SK-N-SH (cell line): Measurements from ENCODE around the gene ACACA. TPM values are rescaled to one million over a fixed set of nuclear protein-coding genes. Genes with fewer than 3 reads are reported as not detected.

Experiments used
- CTCF ChIA-PET: fragments of 300-600, 350-600 bp; formaldehyde crosslinking; extraction: SDS; loops from one replicate; lab custom pipeline; 2021; lab: Yijun Ruan, JAX
- POLR2A ChIA-PET: fragments of 350-600 bp; sonication (Branson Sonifier 250); formaldehyde crosslinking; extraction: SDS; loops from one replicate; lab custom pipeline; 2020; ENCODE audit warnings: antibody characterized with exemption, inconsistent platforms; lab: Yijun Ruan, JAX
- DNase-seq: peaks from one replicate; pipeline ENCODE4 v3.0.0; 2012
- H2AFZ ChIP-seq: fragments of 200-600 bp; sonication (generic); 2 replicates; pipeline ENCODE4 v1.8.1; 2016; ENCODE audit warnings: antibody characterized with exemption, mild to moderate bottlenecking, low read depth
- H3F3A ChIP-seq: fragments of 200-600 bp; sonication (generic); replicated peaks from 2 replicates; pipeline ENCODE3; 2016; ENCODE audit warnings: antibody characterized with exemption, mild to moderate bottlenecking; ENCODE audit not compliant: insufficient read depth
- H3K27ac ChIP-seq, 2 experiments: fragments of 200-500 bp in 1 of 2; fragments of 200-600 bp in 1 of 2; sonication (Bioruptor generic) in 1 of 2; sonication (generic), shearing (Covaris generic) in 1 of 2; 2 replicates each; pipeline versions ENCODE4 v1.5.1 to v1.6.1; 2014 to 2016; ENCODE audit warnings: low read depth in 2 of 2, inconsistent platforms in 1 of 2, low read length in 1 of 2, mild to moderate bottlenecking in 1 of 2, mixed read lengths in 1 of 2
- H3K27me3 ChIP-seq: fragments of 200-600 bp; sonication (generic), shearing (Covaris generic); 2 replicates; pipeline ENCODE4 v1.6.1; 2016; ENCODE audit warnings: mixed run types; ENCODE audit not compliant: insufficient read depth
- H3K36me3 ChIP-seq, 2 experiments: fragments of 200-500 bp in 1 of 2; fragments of 200-600 bp in 1 of 2; sonication (Bioruptor generic) in 1 of 2; sonication (generic) in 1 of 2; replicated peaks in 1 of 2; 2 replicates each; pipeline versions ENCODE3 to v1.5.1; 2014 to 2016; ENCODE audit warnings: low read length in 1 of 2, mild to moderate bottlenecking in 1 of 2; ENCODE audit not compliant: insufficient read depth in 2 of 2, control insufficient read depth in 1 of 2
- H3K4me1 ChIP-seq, 2 experiments: fragments of 200-500 bp in 1 of 2; fragments of 200-600 bp in 1 of 2; sonication (Bioruptor generic) in 1 of 2; sonication (generic), shearing (Covaris generic) in 1 of 2; 2 replicates each; pipeline versions ENCODE4 v1.5.1 to v1.6.1; 2014 to 2016; ENCODE audit warnings: low read depth in 1 of 2, low read length in 1 of 2, mixed run types in 1 of 2; ENCODE audit not compliant: insufficient read depth in 2 of 2, control insufficient read depth in 1 of 2
- H3K4me2 ChIP-seq: fragments of 200-600 bp; sonication (generic), shearing (Covaris generic); 2 replicates; pipeline ENCODE4 v1.6.1; 2017; ENCODE audit warnings: mixed run types
- H3K4me3 ChIP-seq, 2 experiments: fragments of 200-500 bp in 1 of 2; fragments of 200-600 bp in 1 of 2; sonication (Bioruptor generic) in 1 of 2; sonication (generic), shearing (Covaris generic) in 1 of 2; 2 replicates each; pipeline versions ENCODE4 v1.5.1 to v1.8.1; 2014 to 2016; ENCODE audit warnings: low read depth in 2 of 2, inconsistent platforms in 1 of 2, low read length in 1 of 2, mild to moderate bottlenecking in 1 of 2, mixed read lengths in 1 of 2, moderate library complexity in 1 of 2
- H3K79me2 ChIP-seq: fragments of 200-600 bp; sonication (generic); 2 replicates; pipeline ENCODE4 v1.8.1; 2017; ENCODE audit warnings: mild to moderate bottlenecking; ENCODE audit not compliant: insufficient read depth
- H3K9ac ChIP-seq: fragments of 200-600 bp; sonication (generic); 2 replicates; pipeline ENCODE4 v1.6.1; 2017; ENCODE audit warnings: mixed run types
- H3K9me2 ChIP-seq: fragments of 200-600 bp; sonication (generic); 2 replicates; pipeline ENCODE4 v1.6.1; 2017; ENCODE audit warnings: mixed run types
- H3K9me3 ChIP-seq: fragments of 200-600 bp; sonication (generic); 2 replicates; pipeline ENCODE4 v1.6.1; 2017; ENCODE audit warnings: mixed run types, mild to moderate bottlenecking, moderate library complexity
- H4K20me1 ChIP-seq: fragments of 200-600 bp; sonication (generic); 2 replicates; pipeline ENCODE4 v1.6.1; 2017; ENCODE audit warnings: mild to moderate bottlenecking, mixed run types; ENCODE audit not compliant: insufficient read depth
- CHD2 ChIP-seq: fragments of 150-350 bp; IDR thresholded peaks from 2 replicates; pipeline ENCODE4 v1.6.1; 2018; ENCODE audit warnings: low read length; ENCODE audit not compliant: partially characterized antibody
- ELF1 ChIP-seq: IDR thresholded peaks from 2 replicates; pipeline ENCODE4 v1.4.0; 2012
- EP300 ChIP-seq, 2 experiments: IDR thresholded peaks; 2 replicates each; pipeline versions ENCODE4 v1.4.0 to v1.6.1; 2012; ENCODE audit warnings: borderline replicate concordance in 1 of 2, low read depth in 1 of 2, low read length in 1 of 2
- EZH2phosphoT487 ChIP-seq: fragments of 200-600 bp; sonication (generic); IDR thresholded peaks from 2 replicates; pipeline ENCODE4 v1.6.1; 2017; ENCODE audit warnings: low read depth, mixed run types, mild to moderate bottlenecking, antibody characterized with exemption, moderate library complexity, borderline replicate concordance
- FOSL2 ChIP-seq: IDR thresholded peaks from 2 replicates; pipeline ENCODE4 v1.4.0; 2012; ENCODE audit warnings: low read depth, mild to moderate bottlenecking, moderate library complexity, borderline replicate concordance
- GABPA ChIP-seq: IDR thresholded peaks from 2 replicates; pipeline ENCODE4 v1.4.0; 2012; ENCODE audit warnings: low read depth, mild to moderate bottlenecking
- MXI1 ChIP-seq: IDR thresholded peaks from 2 replicates; pipeline ENCODE4 v1.6.1; 2012; ENCODE audit warnings: mild to moderate bottlenecking, low read depth, low read length, improper control_type of control experiment
- NRF1 ChIP-seq: IDR thresholded peaks from 2 replicates; pipeline ENCODE4 v1.6.1; 2012; ENCODE audit warnings: low read depth, mild to moderate bottlenecking, low read length
- RAD21 ChIP-seq: IDR thresholded peaks from 2 replicates; pipeline ENCODE4 v1.6.1; 2012; ENCODE audit warnings: mild to moderate bottlenecking, low read length
- RXRA ChIP-seq: IDR thresholded peaks from 2 replicates; pipeline ENCODE4 v1.4.0; 2012; ENCODE audit warnings: low read depth, mild to moderate bottlenecking, borderline replicate concordance
- WGBS: methylation state at CpG from one replicate; pipeline ENCODE4 v1.1.6; 2017; ENCODE audit warnings: low lambda C conversion rate; 5-methylcytosine and 5-hydroxymethylcytosine counted together
- polyA plus RNA-seq, 3 experiments: library from polyadenylated mRNA; depleted of rRNA; stranded (reverse); fragments of >200 nt; gene quantifications; 2 replicates each; pipeline ENCODE4 v1.2.3, GENCODE V29; 2012
- TF ChIP-seq, protein P1 (sequence below): IDR thresholded peaks from 2 replicates; pipeline ENCODE4 v1.4.0; 2012; ENCODE audit warnings: low read depth, borderline replicate concordance
- TF ChIP-seq, protein P2 (sequence below): fragments of 150-350 bp; IDR thresholded peaks from 2 replicates; pipeline ENCODE4 v1.6.1; 2017; ENCODE audit warnings: antibody characterized with exemption, low read length, low read depth, borderline replicate concordance
- TF ChIP-seq, protein P3 (sequence below): IDR thresholded peaks from 2 replicates; pipeline ENCODE4; 2012
- TF ChIP-seq, protein P4 (sequence below): IDR thresholded peaks from 2 replicates; pipeline ENCODE4 v1.4.0; 2012; ENCODE audit warnings: low read depth

ACACA gene
- polyA plus RNA-seq, 1 of the 3 experiments (the other 2 are of a cell fraction) = 27.2 TPM

DNA sequence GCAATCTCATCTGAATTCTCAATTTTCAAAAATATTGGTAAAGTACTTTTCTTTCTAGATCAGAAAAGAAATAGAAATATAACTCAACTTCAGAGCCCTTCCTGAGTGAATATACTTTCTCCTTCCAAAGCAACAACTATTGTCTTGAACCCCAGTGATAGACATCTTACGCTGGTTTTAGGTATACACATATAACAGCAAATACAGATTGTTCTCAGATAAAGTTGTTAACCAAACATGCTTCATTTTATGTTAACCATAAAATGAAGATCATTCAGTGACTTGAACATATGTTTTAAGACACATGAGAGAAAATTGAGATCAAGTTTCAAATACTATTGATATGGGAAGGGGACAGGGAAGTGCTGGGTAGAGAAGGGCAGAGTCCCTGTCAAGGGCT is 84.5 kb downstream of the ACACA start (continued):
- no peak for TF ChIP-seq EZH2phosphoT487
- TF ChIP-seq, protein P1, sequence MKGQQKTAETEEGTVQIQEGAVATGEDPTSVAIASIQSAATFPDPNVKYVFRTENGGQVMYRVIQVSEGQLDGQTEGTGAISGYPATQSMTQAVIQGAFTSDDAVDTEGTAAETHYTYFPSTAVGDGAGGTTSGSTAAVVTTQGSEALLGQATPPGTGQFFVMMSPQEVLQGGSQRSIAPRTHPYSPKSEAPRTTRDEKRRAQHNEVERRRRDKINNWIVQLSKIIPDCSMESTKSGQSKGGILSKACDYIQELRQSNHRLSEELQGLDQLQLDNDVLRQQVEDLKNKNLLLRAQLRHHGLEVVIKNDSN = no peak
- TF ChIP-seq, protein P2, sequence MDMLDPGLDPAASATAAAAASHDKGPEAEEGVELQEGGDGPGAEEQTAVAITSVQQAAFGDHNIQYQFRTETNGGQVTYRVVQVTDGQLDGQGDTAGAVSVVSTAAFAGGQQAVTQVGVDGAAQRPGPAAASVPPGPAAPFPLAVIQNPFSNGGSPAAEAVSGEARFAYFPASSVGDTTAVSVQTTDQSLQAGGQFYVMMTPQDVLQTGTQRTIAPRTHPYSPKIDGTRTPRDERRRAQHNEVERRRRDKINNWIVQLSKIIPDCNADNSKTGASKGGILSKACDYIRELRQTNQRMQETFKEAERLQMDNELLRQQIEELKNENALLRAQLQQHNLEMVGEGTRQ = no peak

DNA sequence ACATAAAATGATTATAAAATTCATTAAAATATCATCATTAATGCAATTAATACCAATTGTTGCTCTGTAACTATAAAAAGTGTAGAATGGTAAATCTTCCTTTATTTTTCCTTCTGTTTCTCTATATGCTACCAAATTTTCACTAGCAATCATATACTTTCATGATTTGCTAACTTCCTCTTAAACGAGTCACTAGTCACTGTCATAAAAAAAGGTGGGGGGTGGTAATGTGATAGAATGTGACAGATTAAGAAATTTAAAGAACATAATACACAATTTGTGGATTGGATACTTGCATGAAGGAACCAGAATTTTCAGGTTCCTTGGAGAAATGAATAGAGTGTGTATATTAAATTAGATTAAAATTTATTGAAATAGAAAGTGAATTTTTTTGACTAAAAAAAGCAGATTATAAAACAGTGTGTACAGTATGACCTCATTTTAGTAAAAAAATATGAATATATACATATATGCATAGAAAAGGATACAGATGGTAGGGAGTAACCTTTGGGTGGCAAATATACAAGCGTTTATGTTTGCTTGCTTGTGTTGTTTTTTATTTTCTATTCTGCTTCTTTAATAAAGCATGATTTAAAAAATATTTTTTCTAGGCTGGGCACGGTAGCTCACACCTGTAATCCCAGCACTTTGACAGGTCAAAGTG is 87.6 kb downstream of the ACACA start:
- no peaks in the 10 kb centered on the region for H3K27me3 ChIP-seq
- no peak overlapping the region for H3K9ac ChIP-seq
- H2AFZ ChIP-seq = no peak overlapping the region
- 87% methylated on average over 3 of the region's 3 CpGs for WGBS
- no peaks in the 10 kb centered on the region for H4K20me1 ChIP-seq
- no peak for TF ChIP-seq MXI1
- TF ChIP-seq, protein P3, sequence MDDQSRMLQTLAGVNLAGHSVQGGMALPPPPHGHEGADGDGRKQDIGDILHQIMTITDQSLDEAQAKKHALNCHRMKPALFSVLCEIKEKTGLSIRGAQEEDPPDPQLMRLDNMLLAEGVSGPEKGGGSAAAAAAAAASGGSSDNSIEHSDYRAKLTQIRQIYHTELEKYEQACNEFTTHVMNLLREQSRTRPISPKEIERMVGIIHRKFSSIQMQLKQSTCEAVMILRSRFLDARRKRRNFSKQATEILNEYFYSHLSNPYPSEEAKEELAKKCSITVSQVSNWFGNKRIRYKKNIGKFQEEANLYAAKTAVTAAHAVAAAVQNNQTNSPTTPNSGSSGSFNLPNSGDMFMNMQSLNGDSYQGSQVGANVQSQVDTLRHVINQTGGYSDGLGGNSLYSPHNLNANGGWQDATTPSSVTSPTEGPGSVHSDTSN = 0 out of 2 replicates have a peak, but pooled peaks have one; percentile 13
- TF ChIP-seq NRF1 = no peak
- POLR2A ChIA-PET = no interaction called here
- no peaks in the 10 kb centered on the region for H3K4me1 ChIP-seq
- H3K79me2 ChIP-seq = peaks cover 3% of the 10 kb centered on the region
- H3K36me3 ChIP-seq = peaks cover 0 to 6% of the 10 kb centered on the region in 2 experiments
- H3K4me2 ChIP-seq = no peak overlapping the region
- no peak for DNase-seq
- H3F3A ChIP-seq = peaks cover 4% of the 10 kb centered on the region
- CTCF ChIA-PET = no interaction called here
- H3K27ac ChIP-seq = no peak overlapping the region
- no peaks in the 10 kb centered on the region for H3K9me3 ChIP-seq
- no peaks in the 10 kb centered on the region for H3K9me2 ChIP-seq
- H3K4me3 ChIP-seq = no peak overlapping the region

DNA sequence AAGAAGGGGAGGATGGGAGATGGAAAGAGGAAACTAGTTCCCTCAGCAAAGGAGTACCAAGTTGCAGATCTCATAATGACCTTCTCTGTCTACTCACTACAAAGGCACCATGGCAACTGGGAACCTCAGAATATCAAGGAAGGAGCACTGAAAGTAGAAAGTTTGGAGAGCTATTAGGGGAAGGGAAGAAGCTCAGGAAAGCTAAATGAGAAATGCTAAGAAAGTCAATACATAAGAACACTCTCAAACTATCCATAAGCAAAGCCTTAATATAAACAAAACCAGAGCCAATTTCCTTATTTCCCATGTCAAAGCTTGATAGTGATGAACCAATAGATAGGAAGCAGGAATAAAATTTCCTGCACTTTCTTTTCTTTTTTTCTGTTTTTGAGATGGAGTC is 88.8 kb downstream of the ACACA start:
- Histone ChIP-seq H3K79me2 (peaks cover 3% of the 10 kb centered on the region), H3K4me2 (no peak overlapping the region)

More for the DNA sequence above, 88.8 kb downstream of the ACACA start:
- ChIA-PET CTCF (no interaction called here), POLR2A (no interaction called here)
- no peak overlapping the region for H2AFZ ChIP-seq
- H3K4me1 ChIP-seq = no peaks in the 10 kb centered on the region
- TF ChIP-seq EP300 (IDR thresholded peaks at IDR 0.05; ENCODE audit: borderline replicate concordance in 1 of 2, low read depth in 1 of 2, low read length in 1 of 2) (no peak), GABPA (no peak), EZH2phosphoT487 (no peak), CHD2 (no peak), RAD21 (no peak), FOSL2 (no peak), ELF1 (no peak), RXRA (no peak)
- TF ChIP-seq, protein P1 = no peak
- TF ChIP-seq, protein P4, sequence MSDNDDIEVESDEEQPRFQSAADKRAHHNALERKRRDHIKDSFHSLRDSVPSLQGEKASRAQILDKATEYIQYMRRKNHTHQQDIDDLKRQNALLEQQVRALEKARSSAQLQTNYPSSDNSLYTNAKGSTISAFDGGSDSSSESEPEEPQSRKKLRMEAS = no peak
- H3K36me3 ChIP-seq = peaks cover 0 to 6% of the 10 kb centered on the region in 2 experiments
- no peaks in the 10 kb centered on the region for H3K27me3 ChIP-seq
- H3K9me2 ChIP-seq = no peaks in the 10 kb centered on the region
- no peak for DNase-seq
- no peak overlapping the region for H3K4me3 ChIP-seq
- no peak overlapping the region for H3K27ac ChIP-seq
- peaks cover 6% of the 10 kb centered on the region for H3F3A ChIP-seq
- H3K9me3 ChIP-seq = no peaks in the 10 kb centered on the region
- no peaks in the 10 kb centered on the region for H4K20me1 ChIP-seq
- no peak overlapping the region for H3K9ac ChIP-seq
